Kidney (tissue), 14 donors: ENCODE measurements around the gene CHST3. TPM values are rescaled to one million over a fixed set of nuclear protein-coding genes. Genes with fewer than 3 reads are reported as not detected.
A peak's percentile ranks its signal among the peaks of the same experiment; 100 is the strongest.

Experiments
- DNase-seq, 5 donors: peaks; one replicate each; pipeline ENCODE4 v3.0.0-alpha.2; 2013 to 2020
- FAIRE-seq: peaks from 2 replicates; lab custom pipeline; 2012; peaks lifted over from hg19 to GRCh38; lab: Jason Lieb, UNC
- H3K27ac ChIP-seq, 2 donors: one replicate each; pipeline ENCODE4 v1.7.0; 2013; ENCODE audit warnings: low read depth in 2 of 2, low read length in 2 of 2, inconsistent platforms in 1 of 2
- H3K27me3 ChIP-seq: one replicate; pipeline ENCODE4 v1.7.1; 2013; ENCODE audit warnings: low read length, inconsistent platforms; ENCODE audit not compliant: control insufficient read depth, insufficient read depth
- H3K36me3 ChIP-seq, 3 donors: one replicate each; pipeline versions ENCODE4 v1.7.0 to v1.7.1; 2013; ENCODE audit warnings: low read length in 3 of 3, control low read depth in 1 of 3, inconsistent platforms in 1 of 3; ENCODE audit not compliant: insufficient read depth in 3 of 3, control insufficient read depth in 2 of 3
- H3K4me1 ChIP-seq, 3 donors: one replicate each; pipeline versions ENCODE4 v1.7.0 to v1.7.1; 2013; ENCODE audit warnings: low read length in 3 of 3, inconsistent platforms in 1 of 3, low read depth in 1 of 3; ENCODE audit not compliant: control insufficient read depth in 2 of 3, insufficient read depth in 2 of 3
- H3K4me3 ChIP-seq, 3 donors: one replicate each; pipeline versions ENCODE4 v1.7.0 to v1.8.1; 2013; ENCODE audit warnings: low read length in 3 of 3, control low read depth in 1 of 3, inconsistent platforms in 1 of 3
- H3K9ac ChIP-seq, 3 donors: one replicate each; pipeline versions ENCODE4 v1.7.0 to v1.7.1; 2013; ENCODE audit warnings: low read length in 3 of 3, control low read depth in 1 of 3, inconsistent platforms in 1 of 3
- H3K9me3 ChIP-seq, 3 donors: one replicate each; pipeline versions ENCODE4 v1.7.0 to v1.7.1; 2013; ENCODE audit warnings: low read length in 3 of 3, control low read depth in 1 of 3, inconsistent platforms in 1 of 3; ENCODE audit not compliant: control insufficient read depth in 2 of 3, insufficient read depth in 1 of 3
- CTCF ChIP-seq: IDR thresholded peaks from 3 replicates; pipeline ENCODE4 v1.5.1; 2012; ENCODE audit warnings: mild to moderate bottlenecking, moderate library complexity, borderline replicate concordance; ENCODE audit not compliant: insufficient read depth; ENCODE audit errors: extremely low read depth
- intact Hi-C: fragments of 100-400 bp; cut with DNase I; formaldehyde crosslinking; loops from one replicate; pipeline ENCODE4 v1.11.1; 2022
- polyA plus RNA-seq: library from polyadenylated mRNA; stranded (reverse); fragments of 350-450 nt; fragmentation: Illumina TruSeq; extraction: RNeasy Lipid Tissue Mini Kit (QIAGEN cat#74804); gene quantifications from one replicate; pipeline ENCODE4 v1.2.3, GENCODE V29; 2014; ENCODE audit warnings: low read depth, low replicate concordance; ENCODE audit not compliant: insufficient read depth
- total RNA-seq: library from RNA; stranded (reverse); fragmentation: NEBNext Ultra II Directional; extraction: Animal tissue kit (Norgen Biotek cat#: 25700); gene quantifications from one replicate; pipeline ENCODE4 v1.2.1, GENCODE V29; 2021
- donor health status: control.
- donor health status: control.
- donor health status: control.
- donor health status: control.
- donor health status: control.
- donor health status: DM: yes; HTN: yes; CAD: no.
- donor health status: Normal renal cell carcinoma (clear cell type).

Gene CHST3
- total and polyA plus RNA-seq, 2 donors from 2014 or later = 9.1 to 31.5 TPM

GRCh38 chr10:71920540-71921323, 43.5 kb upstream of the CHST3 start:
- H3K9me3 ChIP-seq = no peaks in the 10 kb centered on the region
- FAIRE-seq (no peak), DNase-seq (peak in 1 of 5 donors; percentile 18)
- H3K36me3 ChIP-seq = no peaks in the 10 kb centered on the region
- H3K27me3 ChIP-seq = no peaks in the 10 kb centered on the region
- intact Hi-C loops = no loop called here
- no peak overlapping the region for H3K9ac ChIP-seq
- peaks cover 0 to 17% (median 10%) of the 10 kb centered on the region in 3 donors for H3K4me1 ChIP-seq
- H3K4me3 ChIP-seq = peak overlapping the region in 1 of 3 donors; percentile 11
- peak overlapping the region in 1 of 2 donors; percentile 53 for H3K27ac ChIP-seq
- no peak for TF ChIP-seq CTCF

DNA sequence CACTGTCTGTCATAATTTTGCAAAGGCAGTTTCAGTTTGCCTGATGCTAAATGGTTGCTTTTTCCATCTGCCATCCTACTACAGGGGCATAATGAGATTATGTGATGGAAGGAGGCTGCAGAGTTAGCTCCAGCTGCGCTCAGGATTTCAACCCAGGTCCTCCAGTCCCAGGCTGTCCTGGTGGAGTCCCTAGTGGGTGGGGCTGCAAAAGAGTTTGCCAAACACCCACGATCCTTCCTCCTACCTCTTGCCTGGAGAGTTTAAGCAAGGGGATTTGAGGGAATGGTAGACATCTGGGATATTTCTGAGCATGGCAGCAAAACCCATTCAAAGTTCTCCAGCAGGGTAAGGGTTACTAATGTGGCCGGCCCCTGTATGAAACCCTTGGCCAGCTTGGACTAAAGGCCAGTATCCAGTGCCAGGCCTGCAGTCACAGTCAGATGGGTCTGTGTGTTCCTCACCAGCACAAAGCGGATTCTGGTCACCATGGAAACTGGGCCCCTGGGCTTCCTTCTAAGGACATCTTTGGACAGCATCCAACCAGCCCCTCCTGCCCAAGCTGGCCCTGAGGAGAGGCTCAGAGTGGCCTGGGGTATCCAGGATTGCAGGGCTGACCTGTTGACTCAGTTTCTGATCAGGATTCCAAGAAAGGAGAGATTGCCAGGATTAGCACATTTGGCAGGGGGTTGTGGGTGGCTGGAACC, 42.7 kb upstream of the CHST3 start:
- Histone ChIP-seq H3K4me3 (no peak overlapping the region), H3K9me3 (no peaks in the 10 kb centered on the region), H3K36me3 (no peaks in the 10 kb centered on the region), H3K27ac (peak overlapping the region in 1 of 2 donors; percentile 83), H3K27me3 (no peaks in the 10 kb centered on the region), H3K9ac (peak overlapping the region in 1 of 3 donors; percentile 19), H3K4me1 (peaks cover 0 to 17% (median 10%) of the 10 kb centered on the region in 3 donors)
- DNase-seq = peak in 4 of 5 donors; percentile 54 to 87 (median 70)
- intact Hi-C loops = no loop called here
- TF ChIP-seq CTCF = no peak
- no peak for FAIRE-seq

DNA sequence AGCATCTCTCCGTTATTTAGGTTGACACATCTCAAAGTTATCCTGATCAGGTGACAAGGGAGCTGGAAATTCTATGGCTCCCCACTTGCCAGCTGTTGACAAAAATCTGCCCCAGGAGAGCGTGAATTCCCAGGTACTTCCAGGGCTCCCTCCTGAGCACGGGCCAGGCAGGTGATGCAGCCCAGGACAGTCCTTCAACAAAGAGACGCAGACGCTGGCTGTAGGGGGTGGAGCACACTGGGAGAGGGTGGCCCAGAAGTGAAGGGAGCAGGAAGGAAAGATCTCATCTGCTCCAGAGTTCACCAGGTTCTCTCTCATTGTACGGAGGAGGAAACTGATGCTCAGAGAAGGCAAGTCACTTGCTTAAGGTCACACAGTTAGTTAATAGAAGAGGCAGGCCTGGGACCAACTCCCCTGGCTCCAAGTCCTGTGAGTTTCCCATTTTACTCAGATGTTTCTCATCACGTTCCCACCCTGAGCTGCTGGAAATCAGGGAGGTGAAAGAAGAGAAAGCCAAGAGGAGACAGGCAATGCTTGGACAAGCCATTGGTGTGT, 41.0 kb upstream of the CHST3 start:
- no peak for FAIRE-seq
- H3K4me1 ChIP-seq = peaks cover 0 to 17% (median 10%) of the 10 kb centered on the region in 3 donors
- no peak overlapping the region for H3K9ac ChIP-seq
- H3K27me3 ChIP-seq = no peaks in the 10 kb centered on the region
- H3K27ac ChIP-seq = peak overlapping the region in 1 of 2 donors; percentile 60
- no peak overlapping the region for H3K4me3 ChIP-seq
- no peak for TF ChIP-seq CTCF
- no peak for DNase-seq
- intact Hi-C loops = no loop called here
- no peaks in the 10 kb centered on the region for H3K9me3 ChIP-seq
- no peaks in the 10 kb centered on the region for H3K36me3 ChIP-seq
